PFSK-1 (cell line): ENCODE measurements around the gene HDAC2.

ENCODE experiments used
- FOXP2 ChIP-seq: optimal IDR thresholded peaks from 2 replicates; pipeline ENCODE3; 2011; ENCODE audit warnings: borderline replicate concordance, control low read depth, inconsistent platforms; ENCODE audit not compliant: insufficient read depth; ENCODE audit errors: extremely low read length, extremely low read depth
- POLR2AphosphoS5 ChIP-seq: IDR thresholded peaks from 2 replicates; pipeline ENCODE4 v1.6.1; 2012; ENCODE audit warnings: low read depth, mild to moderate bottlenecking, control low read depth, low read length, moderate library complexity
- REST ChIP-seq, 2 experiments: IDR thresholded peaks; 2 replicates each; pipeline versions ENCODE4 v1.6.1 to v1.8.0; 2011 to 2012; ENCODE audit warnings: low read depth in 2 of 2, low read length in 2 of 2, control low read depth in 1 of 2, inconsistent platforms in 1 of 2, mild to moderate bottlenecking in 1 of 2, moderate library complexity in 1 of 2; ENCODE audit not compliant: insufficient read depth in 1 of 2
- SIN3A ChIP-seq: IDR thresholded peaks from 2 replicates; pipeline ENCODE4 v1.6.1; 2012; ENCODE audit warnings: mild to moderate bottlenecking, low read length, moderate library complexity, borderline replicate concordance; ENCODE audit not compliant: insufficient read depth
- TAF1 ChIP-seq: IDR thresholded peaks from 2 replicates; pipeline ENCODE4 v1.6.1; 2012; ENCODE audit warnings: low read length, control low read depth, borderline replicate concordance; ENCODE audit not compliant: insufficient read depth

GRCh38 chr6:113901482-113901881 lies 69.5 kb downstream of the HDAC2 start:
- TF ChIP-seq POLR2AphosphoS5 (no peak), SIN3A (no peak), TAF1 (no peak), REST (IDR thresholded peaks at IDR 0.05; ENCODE audit: insufficient read depth in 1 of 2, low read depth in 2 of 2, low read length in 2 of 2) (no peak), FOXP2 (no peak)
